OCI-LY1 (cell line): ENCODE data around the gene ZNF366.

Source experiments
- H2AFZ ChIP-seq: fragments of 200-600 bp; sonication (generic), shearing (Covaris generic); 2 replicates; pipeline ENCODE4 v1.6.0; 2014; ENCODE audit warnings: antibody characterized with exemption, mild to moderate bottlenecking, low read length
- H3F3A ChIP-seq: fragments of 200-600 bp; sonication (generic), shearing (Covaris generic); 2 replicates; pipeline ENCODE4 v1.6.0; 2014; ENCODE audit warnings: mild to moderate bottlenecking, antibody characterized with exemption, low read length, moderate library complexity; ENCODE audit not compliant: insufficient read depth
- H3K27ac ChIP-seq: fragments of 200-600 bp; sonication (generic); 2 replicates; pipeline ENCODE4 v1.5.1; 2014; ENCODE audit warnings: low read length, mixed run types, mild to moderate bottlenecking, low read depth; ENCODE audit not compliant: poor library complexity, severe bottlenecking
- H3K27me3 ChIP-seq: fragments of 200-600 bp; sonication (generic); 2 replicates; pipeline ENCODE4 v1.6.0; 2014; ENCODE audit warnings: antibody characterized with exemption, mild to moderate bottlenecking, low read length, moderate library complexity; ENCODE audit not compliant: insufficient read depth
- H3K36me3 ChIP-seq: fragments of 200-600 bp; sonication (generic); 2 replicates; pipeline ENCODE4 v1.6.1; 2014; ENCODE audit warnings: mild to moderate bottlenecking, antibody characterized with exemption, low read length, moderate library complexity, mixed read lengths; ENCODE audit not compliant: insufficient read depth
- H3K4me1 ChIP-seq: fragments of 200-600 bp; sonication (generic); 2 replicates; pipeline ENCODE4 v1.5.1; 2014; ENCODE audit warnings: mild to moderate bottlenecking, low read length, moderate library complexity; ENCODE audit not compliant: insufficient read depth, severe bottlenecking
- H3K4me2 ChIP-seq: fragments of 200-600 bp; sonication (generic), shearing (Covaris generic); 2 replicates; pipeline ENCODE4 v1.6.1; 2014; ENCODE audit warnings: low read length
- H3K4me3 ChIP-seq: fragments of 200-600 bp; sonication (generic); 2 replicates; pipeline ENCODE4 v1.5.1; 2014; ENCODE audit warnings: low read length, low read depth, mild to moderate bottlenecking, mixed read lengths; ENCODE audit not compliant: poor library complexity, severe bottlenecking
- H3K79me2 ChIP-seq: fragments of 200-600 bp; shearing (Covaris generic); 2 replicates; pipeline ENCODE4 v1.6.1; 2016; ENCODE audit warnings: mixed run types, low read length, mixed read lengths; ENCODE audit not compliant: insufficient read depth
- H3K9ac ChIP-seq: fragments of 200-600 bp; sonication (generic), shearing (Covaris generic); 2 replicates; pipeline ENCODE4 v1.6.1; 2014; ENCODE audit warnings: mild to moderate bottlenecking, low read length, mixed read lengths
- H3K9me2 ChIP-seq: fragments of 200-600 bp; sonication (generic), shearing (Covaris generic); 2 replicates; pipeline ENCODE4 v1.6.1; 2014; ENCODE audit warnings: low read depth, mild to moderate bottlenecking, low read length, mixed read lengths
- H3K9me3 ChIP-seq: fragments of 200-600 bp; shearing (Covaris generic); 2 replicates; pipeline ENCODE4 v1.6.1; 2014; ENCODE audit warnings: low read length, mixed read lengths
- H4K20me1 ChIP-seq: fragments of 200-600 bp; sonication (generic), shearing (Covaris generic); 2 replicates; pipeline ENCODE4 v1.6.0; 2016; ENCODE audit warnings: mild to moderate bottlenecking, low read length; ENCODE audit not compliant: insufficient read depth
- EZH2 ChIP-seq: fragments of 200-600 bp; sonication (generic), shearing (Covaris generic); IDR thresholded peaks from 2 replicates; pipeline ENCODE4 v1.8.0; 2017; ENCODE audit warnings: borderline replicate concordance, mixed run types, mild to moderate bottlenecking, antibody characterized with exemption, low read length, moderate library complexity, mixed read lengths
- TF ChIP-seq, protein P1 (sequence below): fragments of 200-600 bp; sonication (generic), shearing (Covaris generic); IDR thresholded peaks from 2 replicates; pipeline ENCODE4 v1.5.1; 2017; ENCODE audit warnings: mild to moderate bottlenecking, antibody characterized with exemption, low read length, moderate library complexity, mixed read lengths

The ZNF366 gene

DNA sequence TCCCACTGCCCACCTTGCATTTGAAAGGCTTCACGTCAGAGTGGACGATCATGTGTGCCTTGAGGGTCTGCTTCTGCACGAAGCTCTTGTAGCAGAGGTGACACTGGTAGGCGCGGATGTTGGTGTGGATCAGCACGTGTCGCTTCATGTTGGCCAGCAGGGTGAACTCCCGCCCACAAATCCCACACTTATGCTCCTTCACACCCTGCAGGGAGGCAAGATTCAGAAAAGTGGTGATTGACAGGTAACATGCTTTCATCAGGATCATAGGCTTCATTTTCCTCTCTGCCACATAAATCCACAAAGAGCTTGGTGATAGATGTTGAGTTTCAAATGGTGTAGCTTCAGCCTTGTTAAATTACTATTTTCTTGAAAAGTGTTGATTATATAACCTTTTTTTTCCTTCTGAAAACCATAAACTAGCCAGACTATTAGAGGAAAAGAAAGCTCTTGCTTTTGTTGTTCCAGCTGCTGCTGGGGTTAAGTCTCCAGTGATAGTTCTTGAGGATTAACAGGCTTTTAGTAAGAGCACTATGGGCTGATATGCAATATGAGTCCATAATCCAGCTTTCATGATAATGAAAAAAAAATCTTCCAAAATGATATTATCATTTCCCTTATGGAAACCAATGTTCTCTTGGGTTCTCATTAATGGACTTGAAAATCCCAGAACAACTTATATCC is 50.7 kb downstream of the ZNF366 start:
- Histone ChIP-seq H3K36me3 (no peaks in the 10 kb centered on the region), H3K79me2 (no peaks in the 10 kb centered on the region), H2AFZ (no peak overlapping the region), H3K9me3 (no peaks in the 10 kb centered on the region), H3F3A (no peaks in the 10 kb centered on the region), H3K27me3 (peaks cover 4% of the 10 kb centered on the region; the same call in 1 of the 2 replicates), H3K9me2 (no peaks in the 10 kb centered on the region), H3K27ac (no peak overlapping the region), H3K4me3 (no peak overlapping the region), H3K4me2 (no peak overlapping the region), H4K20me1 (no peaks in the 10 kb centered on the region), H3K9ac (no peak overlapping the region), H3K4me1 (no peaks in the 10 kb centered on the region)
- TF ChIP-seq, protein P1, sequence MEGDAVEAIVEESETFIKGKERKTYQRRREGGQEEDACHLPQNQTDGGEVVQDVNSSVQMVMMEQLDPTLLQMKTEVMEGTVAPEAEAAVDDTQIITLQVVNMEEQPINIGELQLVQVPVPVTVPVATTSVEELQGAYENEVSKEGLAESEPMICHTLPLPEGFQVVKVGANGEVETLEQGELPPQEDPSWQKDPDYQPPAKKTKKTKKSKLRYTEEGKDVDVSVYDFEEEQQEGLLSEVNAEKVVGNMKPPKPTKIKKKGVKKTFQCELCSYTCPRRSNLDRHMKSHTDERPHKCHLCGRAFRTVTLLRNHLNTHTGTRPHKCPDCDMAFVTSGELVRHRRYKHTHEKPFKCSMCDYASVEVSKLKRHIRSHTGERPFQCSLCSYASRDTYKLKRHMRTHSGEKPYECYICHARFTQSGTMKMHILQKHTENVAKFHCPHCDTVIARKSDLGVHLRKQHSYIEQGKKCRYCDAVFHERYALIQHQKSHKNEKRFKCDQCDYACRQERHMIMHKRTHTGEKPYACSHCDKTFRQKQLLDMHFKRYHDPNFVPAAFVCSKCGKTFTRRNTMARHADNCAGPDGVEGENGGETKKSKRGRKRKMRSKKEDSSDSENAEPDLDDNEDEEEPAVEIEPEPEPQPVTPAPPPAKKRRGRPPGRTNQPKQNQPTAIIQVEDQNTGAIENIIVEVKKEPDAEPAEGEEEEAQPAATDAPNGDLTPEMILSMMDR = no peak
- no peak for TF ChIP-seq EZH2

DNA sequence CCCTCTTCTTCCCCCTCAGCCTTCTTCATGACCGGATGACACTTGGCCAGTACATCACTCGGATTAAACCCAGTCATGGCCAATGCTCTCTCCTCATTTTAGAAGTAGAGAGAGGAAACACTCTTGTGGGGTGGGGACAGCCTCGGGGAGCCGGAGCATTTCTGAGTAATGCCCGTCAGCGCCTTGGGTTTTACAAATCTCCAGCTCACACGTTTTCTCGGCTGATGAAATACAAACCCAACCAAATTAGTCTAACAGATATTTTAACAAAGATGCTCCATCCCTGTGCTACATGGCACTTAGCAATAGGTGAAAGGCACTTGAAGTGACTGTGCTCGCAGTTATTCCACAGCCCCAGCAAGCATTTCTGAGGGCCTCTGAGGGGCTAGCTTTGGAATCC is 51.7 kb downstream of the ZNF366 start:
- no peaks in the 10 kb centered on the region for H3K9me3 ChIP-seq
- no peak for TF ChIP-seq EZH2
- TF ChIP-seq, protein P1 = no peak
- no peak overlapping the region for H2AFZ ChIP-seq
- no peaks in the 10 kb centered on the region for H3F3A ChIP-seq
- no peaks in the 10 kb centered on the region for H3K9me2 ChIP-seq
- no peaks in the 10 kb centered on the region for H3K79me2 ChIP-seq
- no peaks in the 10 kb centered on the region for H3K4me1 ChIP-seq
- no peak overlapping the region for H3K4me3 ChIP-seq
- no peaks in the 10 kb centered on the region for H4K20me1 ChIP-seq
- H3K4me2 ChIP-seq = no peak overlapping the region
- H3K27ac ChIP-seq = no peak overlapping the region
- H3K27me3 ChIP-seq = peaks cover 4% of the 10 kb centered on the region; the same call in 1 of the 2 replicates
- H3K36me3 ChIP-seq = no peaks in the 10 kb centered on the region
- H3K9ac ChIP-seq = no peak overlapping the region

DNA sequence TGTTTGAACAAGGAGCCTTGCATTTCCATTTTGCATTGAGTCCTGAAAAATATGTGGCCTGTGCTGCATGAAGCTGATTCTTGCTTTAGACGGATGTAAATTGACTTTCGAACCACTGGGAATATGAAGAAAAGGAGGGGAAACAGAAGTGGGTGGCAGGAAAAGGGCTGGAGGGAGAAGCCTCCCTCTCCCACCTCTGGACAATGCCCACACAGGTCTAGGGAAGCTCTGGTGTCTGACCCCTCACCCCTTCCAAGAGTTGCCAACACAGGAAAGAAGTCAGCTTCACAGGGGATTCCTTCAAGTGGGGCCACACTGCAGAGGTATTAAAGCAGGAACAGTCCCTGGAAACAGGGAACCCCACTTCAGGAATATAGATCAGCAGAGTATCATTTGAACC is 52.2 kb downstream of the ZNF366 start:
- TF ChIP-seq, protein P1 = no peak
- TF ChIP-seq EZH2 = no peak
- Histone ChIP-seq H2AFZ (no peak overlapping the region), H4K20me1 (no peaks in the 10 kb centered on the region), H3K27me3 (peaks cover 4% of the 10 kb centered on the region; the same call in 1 of the 2 replicates), H3K4me2 (no peak overlapping the region), H3K27ac (no peak overlapping the region), H3F3A (no peaks in the 10 kb centered on the region), H3K79me2 (no peaks in the 10 kb centered on the region), H3K4me1 (no peaks in the 10 kb centered on the region), H3K9ac (no peak overlapping the region), H3K36me3 (no peaks in the 10 kb centered on the region), H3K9me3 (no peaks in the 10 kb centered on the region), H3K9me2 (no peaks in the 10 kb centered on the region), H3K4me3 (no peak overlapping the region)
